GM12892 (cell line): Measurements from ENCODE around the gene RSU1.

Experiments
- POLR2A ChIP-seq: IDR thresholded peaks from 2 replicates; pipeline ENCODE4 v1.6.1; 2011; ENCODE audit warnings: low read depth, low read length, control low read depth
- POLR2AphosphoS5 ChIP-seq: IDR thresholded peaks from 2 replicates; pipeline ENCODE4 v1.6.1; 2011; ENCODE audit warnings: low read depth, low read length, control low read depth

DNA sequence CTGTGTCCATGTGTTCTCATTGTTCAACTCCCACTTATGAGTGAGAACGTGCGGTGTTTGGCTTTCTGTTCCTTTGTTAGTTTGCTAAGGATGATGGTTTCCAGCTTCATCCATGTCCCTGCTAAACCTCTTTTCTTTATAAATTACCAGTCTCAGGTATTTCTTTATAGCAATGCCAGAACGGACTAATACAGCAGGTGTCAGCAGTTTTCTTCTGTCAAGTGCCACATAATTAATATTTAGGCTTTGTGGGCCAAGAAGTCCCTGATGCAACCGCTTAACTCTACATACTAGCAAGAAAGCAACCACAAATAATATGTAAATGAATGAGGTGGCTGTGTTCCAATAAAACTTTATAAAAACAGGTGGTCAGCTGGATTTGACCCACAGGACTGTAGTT lies 269.3 kb downstream of the RSU1 start:
- TF ChIP-seq POLR2A, result no peak
- TF ChIP-seq POLR2AphosphoS5, result no peak
